Loucy (cell line): ENCODE data around the gene KRTAP10-1.

Experiments used
- H2AFZ ChIP-seq: fragments of 200-600 bp; sonication (generic); 2 replicates; pipeline ENCODE4 v1.6.0; 2016; ENCODE audit warnings: antibody characterized with exemption, mild to moderate bottlenecking, low read length, moderate library complexity
- H3F3A ChIP-seq: fragments of 200-600 bp; 2 replicates; pipeline ENCODE4 v1.6.0; 2016; ENCODE audit warnings: antibody characterized with exemption, low read depth, mild to moderate bottlenecking
- H3K27me3 ChIP-seq: fragments of 200-600 bp; sonication (generic); 2 replicates; pipeline ENCODE4 v1.6.1; 2014; ENCODE audit warnings: low read length, mild to moderate bottlenecking; ENCODE audit not compliant: insufficient read depth, poor library complexity, severe bottlenecking
- H3K36me3 ChIP-seq: fragments of 200-600 bp; sonication (generic); 2 replicates; pipeline ENCODE4 v1.6.1; 2016; ENCODE audit warnings: low read length; ENCODE audit not compliant: insufficient read depth
- H3K4me1 ChIP-seq: fragments of 200-600 bp; sonication (generic); 2 replicates; pipeline ENCODE4 v1.5.1; 2014; ENCODE audit warnings: low read length, mild to moderate bottlenecking; ENCODE audit not compliant: insufficient read depth, poor library complexity, severe bottlenecking
- H3K4me2 ChIP-seq: fragments of 200-600 bp; sonication (generic); 2 replicates; pipeline ENCODE4 v1.6.0; 2014; ENCODE audit warnings: antibody characterized with exemption, low read length, low read depth, mild to moderate bottlenecking; ENCODE audit not compliant: poor library complexity, severe bottlenecking
- H3K4me3 ChIP-seq: fragments of 200-600 bp; sonication (generic); 2 replicates; pipeline ENCODE4 v1.5.1; 2014; ENCODE audit warnings: low read length, mild to moderate bottlenecking, mixed read lengths; ENCODE audit not compliant: poor library complexity, severe bottlenecking
- H3K79me2 ChIP-seq: fragments of 200-600 bp; sonication (generic); 2 replicates; pipeline ENCODE4 v1.6.1; 2014; ENCODE audit warnings: low read length; ENCODE audit not compliant: insufficient read depth
- H3K9ac ChIP-seq: fragments of 200-600 bp; sonication (generic); 2 replicates; pipeline ENCODE4 v1.6.0; 2014; ENCODE audit warnings: mild to moderate bottlenecking, low read depth, low read length, moderate library complexity; ENCODE audit not compliant: poor library complexity, severe bottlenecking
- H3K9me2 ChIP-seq: fragments of 200-600 bp; sonication (generic); replicated peaks from 2 replicates; pipeline ENCODE4 v1.6.1; 2016; ENCODE audit warnings: low read depth, low read length, mixed read lengths
- H3K9me3 ChIP-seq: fragments of 200-600 bp; sonication (generic); 2 replicates; pipeline ENCODE4 v1.6.1; 2014; ENCODE audit warnings: mild to moderate bottlenecking, antibody characterized with exemption, low read length, low read depth; ENCODE audit not compliant: insufficient read depth
- H4K20me1 ChIP-seq: fragments of 200-600 bp; sonication (generic); 2 replicates; pipeline ENCODE4 v1.6.0; 2014; ENCODE audit warnings: antibody characterized with exemption, low read length, mild to moderate bottlenecking; ENCODE audit not compliant: insufficient read depth, poor library complexity, severe bottlenecking
- EZH2phosphoT487 ChIP-seq: fragments of 200-600 bp; IDR thresholded peaks from 2 replicates; pipeline ENCODE4 v1.6.1; 2018; ENCODE audit warnings: antibody characterized with exemption, mild to moderate bottlenecking, moderate library complexity, borderline replicate concordance
- TF ChIP-seq, protein P1 (sequence below): fragments of 200-600 bp; sonication (generic); conservative IDR thresholded peaks from 2 replicates; pipeline ENCODE4 v1.5.1; 2014; ENCODE audit warnings: mild to moderate bottlenecking, antibody characterized with exemption, low read length

The KRTAP10-1 gene

GRCh38 chr21:44557491-44558328 lies 17.7 kb upstream of the KRTAP10-1 start:
- no peak overlapping the region for H3K4me3 ChIP-seq
- peaks cover 1% of the 10 kb centered on the region; the same call in 1 of the 2 replicates for H3K9me3 ChIP-seq
- H3K9me2 ChIP-seq = no peaks in the 10 kb centered on the region
- H3K9ac ChIP-seq = no peak overlapping the region
- no peak overlapping the region for H3K4me2 ChIP-seq
- H2AFZ ChIP-seq = no peak overlapping the region
- no peaks in the 10 kb centered on the region for H3K79me2 ChIP-seq
- H4K20me1 ChIP-seq = no peaks in the 10 kb centered on the region
- no peaks in the 10 kb centered on the region for H3K4me1 ChIP-seq
- no peaks in the 10 kb centered on the region for H3K36me3 ChIP-seq
- TF ChIP-seq, protein P1, sequence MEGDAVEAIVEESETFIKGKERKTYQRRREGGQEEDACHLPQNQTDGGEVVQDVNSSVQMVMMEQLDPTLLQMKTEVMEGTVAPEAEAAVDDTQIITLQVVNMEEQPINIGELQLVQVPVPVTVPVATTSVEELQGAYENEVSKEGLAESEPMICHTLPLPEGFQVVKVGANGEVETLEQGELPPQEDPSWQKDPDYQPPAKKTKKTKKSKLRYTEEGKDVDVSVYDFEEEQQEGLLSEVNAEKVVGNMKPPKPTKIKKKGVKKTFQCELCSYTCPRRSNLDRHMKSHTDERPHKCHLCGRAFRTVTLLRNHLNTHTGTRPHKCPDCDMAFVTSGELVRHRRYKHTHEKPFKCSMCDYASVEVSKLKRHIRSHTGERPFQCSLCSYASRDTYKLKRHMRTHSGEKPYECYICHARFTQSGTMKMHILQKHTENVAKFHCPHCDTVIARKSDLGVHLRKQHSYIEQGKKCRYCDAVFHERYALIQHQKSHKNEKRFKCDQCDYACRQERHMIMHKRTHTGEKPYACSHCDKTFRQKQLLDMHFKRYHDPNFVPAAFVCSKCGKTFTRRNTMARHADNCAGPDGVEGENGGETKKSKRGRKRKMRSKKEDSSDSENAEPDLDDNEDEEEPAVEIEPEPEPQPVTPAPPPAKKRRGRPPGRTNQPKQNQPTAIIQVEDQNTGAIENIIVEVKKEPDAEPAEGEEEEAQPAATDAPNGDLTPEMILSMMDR = no peak
- no peak for TF ChIP-seq EZH2phosphoT487
- H3K27me3 ChIP-seq = no peaks in the 10 kb centered on the region
- no peaks in the 10 kb centered on the region for H3F3A ChIP-seq

GRCh38 chr21:44556879-44557278 lies 16.9 kb upstream of the KRTAP10-1 start:
- H3K9me3 ChIP-seq = no peaks in the 10 kb centered on the region
- H3K9ac ChIP-seq = no peak overlapping the region
- TF ChIP-seq, protein P1 = no peak
- no peak for TF ChIP-seq EZH2phosphoT487
- H3K27me3 ChIP-seq = no peaks in the 10 kb centered on the region
- H3K79me2 ChIP-seq = no peaks in the 10 kb centered on the region
- H2AFZ ChIP-seq = no peak overlapping the region
- no peak overlapping the region for H3K4me3 ChIP-seq
- H3F3A ChIP-seq = no peaks in the 10 kb centered on the region
- H3K36me3 ChIP-seq = no peaks in the 10 kb centered on the region
- no peaks in the 10 kb centered on the region for H4K20me1 ChIP-seq
- H3K9me2 ChIP-seq = no peaks in the 10 kb centered on the region
- H3K4me2 ChIP-seq = no peak overlapping the region
- H3K4me1 ChIP-seq = no peaks in the 10 kb centered on the region

DNA sequence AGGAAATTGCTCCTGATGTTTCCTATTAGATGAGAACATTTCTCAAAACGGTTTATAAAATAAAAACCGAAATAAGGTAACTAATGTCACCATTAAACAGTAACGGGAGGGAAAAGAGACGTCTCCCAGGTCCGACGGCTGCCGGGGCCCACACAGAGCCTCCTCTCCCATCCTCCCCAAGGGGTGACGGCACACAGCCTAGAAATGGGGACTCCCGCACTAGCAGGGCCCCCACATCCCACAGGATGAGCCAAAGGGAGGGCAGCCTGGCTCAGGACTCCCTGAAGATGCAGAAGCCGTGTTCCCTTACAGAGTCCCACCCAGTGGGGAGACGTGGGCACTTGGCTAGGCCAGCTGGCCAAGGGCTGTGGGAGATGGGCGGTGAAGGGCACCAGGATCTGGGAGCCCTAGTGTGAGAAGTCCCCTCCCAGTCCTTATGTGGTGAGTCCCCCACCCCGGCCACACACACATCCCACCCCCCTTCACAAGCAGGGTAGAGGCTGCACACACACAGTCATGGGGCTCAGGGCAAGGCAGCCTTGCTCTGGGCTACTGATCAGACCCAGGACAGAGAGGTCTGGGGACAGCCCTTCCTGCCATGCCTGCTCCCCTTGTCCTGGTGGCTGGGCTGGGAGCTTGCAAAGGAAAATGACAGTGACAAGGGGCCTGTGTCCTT lies 15.3 kb upstream of the KRTAP10-1 start:
- Histone ChIP-seq H3K79me2 (no peaks in the 10 kb centered on the region), H3K4me1 (no peaks in the 10 kb centered on the region), H3K4me2 (no peak overlapping the region), H4K20me1 (no peaks in the 10 kb centered on the region), H3K9me3 (no peaks in the 10 kb centered on the region), H3K4me3 (no peak overlapping the region), H3K27me3 (no peaks in the 10 kb centered on the region), H3K36me3 (no peaks in the 10 kb centered on the region), H3F3A (no peaks in the 10 kb centered on the region), H2AFZ (no peak overlapping the region), H3K9ac (no peak overlapping the region), H3K9me2 (no peaks in the 10 kb centered on the region)
- TF ChIP-seq EZH2phosphoT487 = no peak
